ENCODE measurements around the gene ERC2. TPM values are rescaled to one million over a fixed set of nuclear protein-coding genes. Genes with fewer than 3 reads are reported as not detected.

Gene ERC2
- polyA plus RNA-seq, 5 donors, result 1.4 to 3.0 (median 2.1) TPM

DNA sequence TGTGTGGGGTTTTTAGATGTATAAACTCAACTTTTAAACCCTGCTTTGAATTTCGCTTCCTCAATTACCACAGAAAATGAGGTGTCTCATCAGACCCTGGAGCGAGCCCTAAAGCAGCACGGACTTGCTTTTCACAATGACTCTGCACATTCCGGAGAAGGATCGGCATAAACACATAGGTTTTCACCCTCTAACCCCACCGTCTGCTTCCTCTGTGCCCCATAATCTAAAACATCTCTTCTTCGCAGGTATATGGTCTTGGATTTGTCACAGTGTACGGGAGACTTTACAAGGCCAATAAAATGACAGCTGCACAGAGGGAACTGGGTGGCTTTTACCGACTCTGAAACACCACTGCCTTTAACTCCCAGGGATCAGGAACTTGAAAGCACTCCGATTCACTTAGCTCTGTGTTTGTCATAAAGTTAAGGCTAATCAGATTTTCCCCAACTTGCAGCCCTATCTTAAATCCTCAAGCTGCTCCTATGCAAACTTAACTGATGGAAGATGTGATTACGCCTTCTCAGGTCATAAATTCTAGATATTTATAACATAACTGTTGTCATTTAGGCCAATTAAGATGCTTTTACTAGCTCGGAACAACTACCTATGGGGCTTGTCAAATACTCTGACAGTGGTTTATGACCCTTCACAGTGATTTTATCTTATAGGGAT, 847.8 kb downstream of the ERC2 start:
- DNase-seq, result no peak

DNA sequence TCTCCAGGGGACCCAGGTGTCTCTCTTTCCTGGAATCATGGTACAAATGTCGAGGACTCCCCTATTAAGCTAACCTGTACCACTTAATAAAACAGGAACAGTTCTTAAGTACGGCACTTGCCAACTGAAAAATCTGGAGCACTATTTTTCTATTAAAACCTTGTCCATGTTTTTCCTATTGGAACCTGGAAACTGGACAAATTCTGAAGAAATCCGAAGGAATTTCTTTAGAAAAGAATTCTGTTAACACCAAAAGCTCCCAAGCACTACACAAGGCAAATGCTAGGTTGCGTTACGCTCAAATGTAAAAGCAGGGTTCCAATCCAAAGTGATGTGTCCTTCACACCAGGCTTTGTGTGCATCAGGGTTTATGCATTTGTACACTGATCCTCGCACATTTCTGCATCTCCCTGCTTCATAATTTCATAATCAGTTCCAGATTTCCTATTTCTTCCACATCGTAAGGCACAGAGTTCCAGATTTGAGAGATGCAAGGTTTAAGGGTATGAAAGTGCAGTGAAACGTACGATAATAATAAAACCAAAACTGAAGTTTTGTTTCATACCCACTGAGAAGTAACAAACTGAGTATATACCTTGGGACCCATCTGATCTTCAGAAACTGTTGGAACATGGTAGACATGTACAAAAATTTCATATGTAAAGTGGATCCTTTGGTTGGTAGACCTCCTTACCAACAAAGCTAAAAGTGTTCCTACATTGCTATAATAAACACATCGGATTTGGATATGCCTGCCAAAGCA, 849.0 kb downstream of the ERC2 start:
- no peak for DNase-seq

GRCh38 chr3:55617385-55617784, 850.9 kb downstream of the ERC2 start:
- DNase-seq, result no peak

GRCh38 chr3:55616803-55617202, 851.5 kb downstream of the ERC2 start:
- no peak for DNase-seq

DNA sequence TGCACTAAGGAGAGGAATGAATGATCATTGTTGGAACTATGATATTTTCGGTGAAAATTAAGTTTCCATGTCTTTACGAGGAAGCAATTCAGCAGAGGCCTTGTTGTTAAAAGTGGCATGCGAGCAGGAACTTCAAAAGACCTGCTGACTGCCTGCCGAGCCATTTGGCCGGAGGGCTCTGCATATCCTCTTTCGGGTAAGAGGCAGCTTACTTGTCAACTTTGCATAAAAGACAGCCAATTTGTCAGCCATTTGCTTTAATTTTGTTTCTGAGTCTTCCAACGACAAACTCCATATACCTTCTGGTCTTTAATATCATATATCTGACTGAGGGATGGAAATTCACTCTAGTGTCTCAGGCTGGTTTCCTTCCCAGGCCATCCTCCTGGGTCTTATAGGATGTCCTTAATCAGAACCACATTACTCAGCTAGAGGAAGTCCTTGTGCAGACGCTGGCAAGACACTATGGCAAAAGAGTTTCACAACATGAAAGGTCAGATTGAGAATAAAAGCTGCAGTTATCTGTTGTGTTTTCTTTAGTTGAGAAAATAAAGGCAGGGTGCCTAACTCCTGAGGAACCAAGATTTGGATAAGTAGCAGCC, 852.5 kb downstream of the ERC2 start:
- DNase-seq, result no peak

- DNase-seq, result no peak
Measured at GRCh38 chr3:55615039-55615693, 853.1 kb downstream of the ERC2 start.

GRCh38 chr3:55611121-55611520, 857.1 kb downstream of the ERC2 start:
- no peak for DNase-seq

GRCh38 chr3:55609230-55609827, 858.9 kb downstream of the ERC2 start:
- DNase-seq, result no peak

GRCh38 chr3:55608301-55608937, 859.8 kb downstream of the ERC2 start:
- no peak for DNase-seq

- no peak for DNase-seq
Measured at GRCh38 chr3:55607844-55608243, 860.4 kb downstream of the ERC2 start.

- DNase-seq, result no peak
Measured at GRCh38 chr3:55607175-55607574, 861.1 kb downstream of the ERC2 start.

- no peak for DNase-seq
Measured at GRCh38 chr3:55605443-55606236, 862.6 kb downstream of the ERC2 start.

DNA sequence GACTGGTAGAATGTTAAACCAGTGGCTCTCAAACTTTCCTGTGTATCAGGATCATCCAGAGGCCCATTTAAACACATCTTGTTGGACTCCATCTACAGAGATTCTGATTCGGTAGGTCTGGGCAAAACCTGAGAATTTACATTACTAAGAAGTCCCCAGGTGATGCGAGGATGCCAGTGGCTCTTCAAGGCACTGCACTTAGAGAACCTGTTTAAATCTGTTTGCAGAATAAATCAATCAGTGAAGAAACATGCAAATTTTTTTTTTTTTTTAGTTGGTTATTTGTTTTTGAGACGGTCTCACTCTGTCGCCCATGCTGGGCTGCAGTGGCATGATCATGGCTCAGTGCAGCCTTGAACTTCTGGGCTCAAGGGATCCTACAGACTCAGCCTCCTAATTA, 863.4 kb downstream of the ERC2 start:
- DNase-seq, result no peak

- no peak for DNase-seq
Measured at GRCh38 chr3:55604402-55604801, 863.9 kb downstream of the ERC2 start.

DNA sequence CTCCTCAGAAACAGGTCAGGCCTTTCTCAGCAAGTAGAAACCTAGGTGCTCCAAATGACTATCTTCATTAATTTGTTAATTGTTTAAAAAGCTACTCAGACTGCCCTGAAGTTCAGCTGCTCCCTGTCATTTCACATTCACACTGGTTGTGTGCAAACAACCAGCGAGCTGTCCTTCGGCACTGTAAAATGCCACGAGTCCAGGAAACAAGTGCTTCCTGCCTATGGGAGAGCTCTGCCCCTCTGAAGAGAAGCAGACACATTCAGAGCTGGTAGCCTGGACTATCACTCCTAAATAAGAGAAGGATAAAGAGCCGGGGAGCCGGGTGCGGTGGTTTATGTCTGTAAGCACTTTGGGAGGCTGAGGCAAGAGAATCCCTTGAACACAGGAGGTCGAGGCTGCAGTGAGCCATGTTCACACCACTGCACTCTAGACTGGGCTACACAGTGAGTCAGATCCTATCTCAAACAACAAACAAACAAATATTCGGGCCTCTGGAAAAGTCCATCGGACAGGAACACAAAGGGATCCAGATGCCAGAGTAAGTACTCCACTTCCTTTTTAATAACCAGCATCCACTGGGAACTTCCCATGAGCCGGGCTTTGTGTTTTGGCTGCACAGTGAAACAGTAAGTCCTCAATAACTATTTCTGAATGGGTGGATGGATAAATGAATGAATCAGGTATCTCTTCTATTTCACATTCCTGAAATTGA, 866.7 kb downstream of the ERC2 start:
- no peak for DNase-seq

GRCh38 chr3:55598224-55598623, 870.0 kb downstream of the ERC2 start:
- no peak for DNase-seq

DNA sequence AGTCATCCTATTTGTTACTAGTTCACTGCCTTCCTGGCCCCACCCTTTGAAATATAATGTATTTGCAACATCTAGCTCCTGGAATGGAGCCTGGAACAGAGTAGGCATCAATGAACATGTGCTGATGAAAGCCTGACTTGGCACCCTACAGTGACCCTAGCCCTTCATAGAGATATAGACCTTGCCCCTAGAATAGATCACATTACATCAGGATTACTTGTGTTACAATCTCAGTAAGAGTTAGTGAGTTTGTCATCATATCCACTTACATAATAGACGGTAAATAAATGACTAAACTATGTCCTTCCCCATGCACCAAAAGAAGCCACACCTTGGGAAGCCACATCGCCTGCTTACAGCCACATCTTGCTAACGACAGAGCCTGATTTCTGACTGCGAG, 870.6 kb downstream of the ERC2 start:
- DNase-seq, result no peak

DNA sequence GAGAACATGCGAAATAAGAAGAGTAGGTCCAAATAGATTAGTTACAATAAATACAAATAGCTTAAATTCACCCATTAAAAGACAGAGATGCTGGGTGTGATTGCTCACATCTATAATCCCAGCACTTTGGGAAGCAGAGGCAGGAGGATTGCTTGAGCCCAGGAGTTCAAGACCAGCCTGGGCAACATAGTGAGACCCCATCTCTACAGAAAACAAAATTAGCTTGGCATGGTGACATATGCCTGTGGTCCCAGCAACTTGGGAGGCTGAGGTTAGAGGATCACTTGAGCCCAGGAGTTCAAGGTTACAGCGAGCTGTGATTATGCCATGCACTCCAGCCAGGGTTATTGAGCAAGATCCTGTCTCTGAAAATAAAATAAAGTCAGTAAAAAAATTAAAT, 872.1 kb downstream of the ERC2 start:
- no peak for DNase-seq

GRCh38 chr3:55595420-55595819, 872.8 kb downstream of the ERC2 start:
- DNase-seq, result no peak

DNA sequence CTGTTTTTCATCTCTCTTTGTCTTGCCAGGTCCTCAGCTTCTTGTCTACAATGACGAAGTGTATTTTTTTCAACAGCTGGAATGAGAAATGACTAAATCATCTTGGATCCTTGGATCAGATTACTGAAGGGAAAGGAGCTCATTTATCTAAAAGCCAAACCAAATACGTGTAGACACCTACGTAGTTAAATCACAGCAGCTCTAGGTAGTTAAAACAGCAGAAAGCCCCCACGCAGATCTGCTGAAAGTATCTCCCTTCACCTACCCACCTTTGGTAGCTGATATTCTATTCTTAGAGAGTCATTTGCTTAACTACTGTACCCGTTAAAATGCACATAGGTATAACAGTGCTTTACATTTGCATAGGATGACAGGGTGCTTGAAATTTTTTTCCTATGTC, 875.7 kb downstream of the ERC2 start:
- no peak for DNase-seq
